Neural cell (in vitro differentiated cells): Measurements from ENCODE around the gene RIPOR2. TPM values are rescaled to one million over a fixed set of nuclear protein-coding genes. Genes with fewer than 3 reads are reported as not detected.

ENCODE experiments used
- H2AFZ ChIP-seq: fragments of 200-600, 300-800 bp; sonication (generic), shearing (Covaris generic); 2 replicates; pipeline ENCODE4 v1.6.0; 2014; ENCODE audit warnings: low read depth, mild to moderate bottlenecking, antibody characterized with exemption, low read length, moderate library complexity
- H3F3A ChIP-seq: fragments of 200-600 bp; shearing (Covaris generic); 2 replicates; pipeline ENCODE4 v1.6.1; 2016; ENCODE audit warnings: mild to moderate bottlenecking, moderate library complexity, mixed read lengths, antibody characterized with exemption, low read length; ENCODE audit not compliant: insufficient read depth, poor library complexity, severe bottlenecking
- H3K27ac ChIP-seq: fragments of 200-600, 300-800 bp; sonication (generic), shearing (Covaris generic); 2 replicates; pipeline ENCODE4 v1.5.1; 2014; ENCODE audit warnings: mild to moderate bottlenecking, low read length, moderate library complexity
- H3K27me3 ChIP-seq: fragments of 300-800, 200-600 bp; sonication (generic), shearing (Covaris generic); 2 replicates; pipeline ENCODE4 v1.6.0; 2014; ENCODE audit warnings: mild to moderate bottlenecking, low read depth, low read length, moderate library complexity; ENCODE audit not compliant: insufficient read depth
- H3K36me3 ChIP-seq: fragments of 300-800, 200-600 bp; sonication (generic), shearing (Covaris generic); 2 replicates; pipeline ENCODE4 v1.5.1; 2014; ENCODE audit warnings: mild to moderate bottlenecking, antibody characterized with exemption, low read length, moderate library complexity; ENCODE audit not compliant: insufficient read depth
- H3K4me2 ChIP-seq: fragments of 300-800, 200-600 bp; sonication (generic), shearing (Covaris generic); 2 replicates; pipeline ENCODE4 v1.6.0; 2014; ENCODE audit warnings: mild to moderate bottlenecking, low read length
- H3K4me3 ChIP-seq: fragments of 300-800, 200-600 bp; sonication (generic), shearing (Covaris generic); 2 replicates; pipeline ENCODE4 v1.5.1; 2014; ENCODE audit warnings: mild to moderate bottlenecking, low read length, moderate library complexity
- H3K79me2 ChIP-seq: fragments of 200-600 bp; shearing (Covaris generic); replicated peaks from 2 replicates; pipeline ENCODE4 v1.6.0; 2014; ENCODE audit warnings: mild to moderate bottlenecking, low read length, moderate library complexity; ENCODE audit not compliant: insufficient read depth
- H3K9ac ChIP-seq: fragments of 300-800, 200-600 bp; sonication (generic), shearing (Covaris generic); 2 replicates; pipeline ENCODE4 v1.6.1; 2016; ENCODE audit warnings: mild to moderate bottlenecking, low read length, mixed read lengths
- H3K9me2 ChIP-seq: fragments of 200-600 bp; shearing (Covaris generic); 2 replicates; pipeline ENCODE4 v1.6.1; 2016; ENCODE audit warnings: mild to moderate bottlenecking, low read length, mixed read lengths; ENCODE audit not compliant: insufficient read depth
- H3K9me3 ChIP-seq: fragments of 200-600, 300-800 bp; sonication (generic), shearing (Covaris generic); 2 replicates; pipeline ENCODE4 v1.6.1; 2016; ENCODE audit warnings: mild to moderate bottlenecking, mixed run types, low read length, moderate library complexity, mixed read lengths
- H4K20me1 ChIP-seq: fragments of 200-600 bp; shearing (Covaris generic); 2 replicates; pipeline ENCODE4 v1.6.1; 2016; ENCODE audit warnings: mild to moderate bottlenecking, mixed run types; ENCODE audit not compliant: insufficient read depth
- EP300 ChIP-seq: fragments of 450-650 bp; conservative IDR thresholded peaks from 2 replicates; pipeline ENCODE4 v1.6.1; 2014; ENCODE audit warnings: antibody characterized with exemption, mild to moderate bottlenecking, moderate library complexity; ENCODE audit not compliant: poor library complexity, severe bottlenecking
- EZH2 ChIP-seq: fragments of 200-600, 300-800 bp; shearing (Covaris generic), sonication (generic); IDR thresholded peaks from 2 replicates; pipeline ENCODE4 v1.6.1; 2014; ENCODE audit warnings: antibody characterized with exemption, low read length, borderline replicate concordance, mild to moderate bottlenecking; ENCODE audit not compliant: insufficient read depth, poor library complexity, severe bottlenecking
- MXI1 ChIP-seq: fragments of 450-650 bp; conservative IDR thresholded peaks from 2 replicates; pipeline ENCODE4 v1.6.1; 2014; ENCODE audit warnings: antibody characterized with exemption, mild to moderate bottlenecking; ENCODE audit not compliant: poor library complexity, severe bottlenecking
- POLR2AphosphoS5 ChIP-seq: IDR thresholded peaks from 2 replicates; pipeline ENCODE4 v1.6.1; 2012
- RAD21 ChIP-seq: fragments of 450-650 bp; conservative IDR thresholded peaks from 2 replicates; pipeline ENCODE4 v1.6.1; 2014; ENCODE audit warnings: antibody characterized with exemption, mild to moderate bottlenecking, moderate library complexity
- SMC3 ChIP-seq: fragments of 450-650 bp; conservative IDR thresholded peaks from 2 replicates; pipeline ENCODE4 v1.6.1; 2014; ENCODE audit warnings: antibody characterized with exemption, mild to moderate bottlenecking, moderate library complexity; ENCODE audit not compliant: poor library complexity
- TAF1 ChIP-seq: IDR thresholded peaks from 2 replicates; pipeline ENCODE4 v1.6.1; 2012; ENCODE audit warnings: low read depth
- polyA plus RNA-seq: library from polyadenylated mRNA; depleted of rRNA; stranded (reverse); fragments of >200 nt; gene quantifications from 2 replicates; pipeline ENCODE4 v1.2.3, GENCODE V29; 2014
- TF ChIP-seq, protein P1 (sequence below): IDR thresholded peaks from 2 replicates; pipeline ENCODE4 v1.6.1; 2012; ENCODE audit warnings: borderline replicate concordance
- TF ChIP-seq, protein P2 (sequence below): fragments of 450-650 bp; IDR thresholded peaks from 2 replicates; pipeline ENCODE4 v1.5.1; 2014; ENCODE audit warnings: antibody characterized with exemption, mild to moderate bottlenecking, moderate library complexity; ENCODE audit not compliant: poor library complexity, severe bottlenecking

The RIPOR2 gene
- polyA plus RNA-seq, 1 donor from 2014 or later: 83.8 TPM

DNA sequence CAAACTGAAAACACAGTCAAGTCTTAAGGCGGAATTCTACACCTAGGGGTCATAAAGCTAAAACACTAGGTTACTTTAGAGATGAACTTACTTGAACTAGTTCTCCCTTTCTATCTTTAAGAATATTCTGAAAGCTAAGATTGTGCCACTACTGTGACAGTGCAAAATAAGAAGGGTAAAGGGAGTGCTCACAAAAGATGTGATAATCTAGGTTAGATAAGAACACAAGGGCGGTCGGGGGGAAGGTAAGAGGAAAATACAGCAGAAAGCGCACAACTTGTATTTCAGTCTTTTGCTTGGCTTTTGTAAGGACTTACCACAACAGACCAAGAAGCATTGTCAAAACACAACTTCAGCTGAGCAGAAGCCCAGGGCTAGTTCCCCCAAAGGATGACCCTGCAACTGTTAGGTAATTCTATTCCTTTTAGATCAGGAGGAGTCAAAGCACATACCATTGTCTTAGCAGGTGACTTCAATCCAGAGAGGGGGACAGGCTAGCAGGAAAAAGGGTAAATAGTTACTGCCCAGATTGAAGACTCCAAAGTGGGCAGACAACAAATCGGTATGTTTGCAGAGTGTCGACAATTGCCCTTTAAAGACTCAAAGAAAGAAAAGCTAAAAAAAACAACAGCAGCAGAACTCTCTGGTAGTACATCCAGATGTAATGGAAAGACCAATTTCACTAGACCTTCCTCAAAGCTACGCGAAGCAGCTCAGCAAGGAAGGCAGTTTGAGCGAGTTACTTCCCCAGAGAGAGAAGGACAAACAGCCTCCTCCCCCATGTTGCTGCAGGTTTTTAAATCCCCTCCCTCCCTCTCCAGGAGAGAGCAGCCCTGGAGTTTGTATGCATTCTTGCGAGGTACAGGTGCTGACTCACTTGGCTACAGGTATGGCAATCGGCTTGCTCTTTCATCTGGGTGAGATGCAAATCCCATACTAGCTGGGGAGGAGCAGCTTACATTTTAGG is 59.0 kb downstream of the RIPOR2 start:
- Histone ChIP-seq H3K4me3 (no peak overlapping the region), H3K36me3 (peaks cover 11% of the 10 kb centered on the region), H4K20me1 (no peaks in the 10 kb centered on the region), H3K9me3 (no peaks in the 10 kb centered on the region), H3K9me2 (no peaks in the 10 kb centered on the region), H3F3A (peaks cover 5% of the 10 kb centered on the region), H3K79me2 (peaks cover 19% of the 10 kb centered on the region), H3K4me2 (no peak overlapping the region), H3K27me3 (no peaks in the 10 kb centered on the region), H3K27ac (no peak overlapping the region), H3K9ac (no peak overlapping the region), H2AFZ (no peak overlapping the region)
- no peak for TF ChIP-seq TAF1
- TF ChIP-seq, protein P1, sequence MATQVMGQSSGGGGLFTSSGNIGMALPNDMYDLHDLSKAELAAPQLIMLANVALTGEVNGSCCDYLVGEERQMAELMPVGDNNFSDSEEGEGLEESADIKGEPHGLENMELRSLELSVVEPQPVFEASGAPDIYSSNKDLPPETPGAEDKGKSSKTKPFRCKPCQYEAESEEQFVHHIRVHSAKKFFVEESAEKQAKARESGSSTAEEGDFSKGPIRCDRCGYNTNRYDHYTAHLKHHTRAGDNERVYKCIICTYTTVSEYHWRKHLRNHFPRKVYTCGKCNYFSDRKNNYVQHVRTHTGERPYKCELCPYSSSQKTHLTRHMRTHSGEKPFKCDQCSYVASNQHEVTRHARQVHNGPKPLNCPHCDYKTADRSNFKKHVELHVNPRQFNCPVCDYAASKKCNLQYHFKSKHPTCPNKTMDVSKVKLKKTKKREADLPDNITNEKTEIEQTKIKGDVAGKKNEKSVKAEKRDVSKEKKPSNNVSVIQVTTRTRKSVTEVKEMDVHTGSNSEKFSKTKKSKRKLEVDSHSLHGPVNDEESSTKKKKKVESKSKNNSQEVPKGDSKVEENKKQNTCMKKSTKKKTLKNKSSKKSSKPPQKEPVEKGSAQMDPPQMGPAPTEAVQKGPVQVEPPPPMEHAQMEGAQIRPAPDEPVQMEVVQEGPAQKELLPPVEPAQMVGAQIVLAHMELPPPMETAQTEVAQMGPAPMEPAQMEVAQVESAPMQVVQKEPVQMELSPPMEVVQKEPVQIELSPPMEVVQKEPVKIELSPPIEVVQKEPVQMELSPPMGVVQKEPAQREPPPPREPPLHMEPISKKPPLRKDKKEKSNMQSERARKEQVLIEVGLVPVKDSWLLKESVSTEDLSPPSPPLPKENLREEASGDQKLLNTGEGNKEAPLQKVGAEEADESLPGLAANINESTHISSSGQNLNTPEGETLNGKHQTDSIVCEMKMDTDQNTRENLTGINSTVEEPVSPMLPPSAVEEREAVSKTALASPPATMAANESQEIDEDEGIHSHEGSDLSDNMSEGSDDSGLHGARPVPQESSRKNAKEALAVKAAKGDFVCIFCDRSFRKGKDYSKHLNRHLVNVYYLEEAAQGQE: no peak
- TF ChIP-seq EZH2: no peak
- TF ChIP-seq, protein P2, sequence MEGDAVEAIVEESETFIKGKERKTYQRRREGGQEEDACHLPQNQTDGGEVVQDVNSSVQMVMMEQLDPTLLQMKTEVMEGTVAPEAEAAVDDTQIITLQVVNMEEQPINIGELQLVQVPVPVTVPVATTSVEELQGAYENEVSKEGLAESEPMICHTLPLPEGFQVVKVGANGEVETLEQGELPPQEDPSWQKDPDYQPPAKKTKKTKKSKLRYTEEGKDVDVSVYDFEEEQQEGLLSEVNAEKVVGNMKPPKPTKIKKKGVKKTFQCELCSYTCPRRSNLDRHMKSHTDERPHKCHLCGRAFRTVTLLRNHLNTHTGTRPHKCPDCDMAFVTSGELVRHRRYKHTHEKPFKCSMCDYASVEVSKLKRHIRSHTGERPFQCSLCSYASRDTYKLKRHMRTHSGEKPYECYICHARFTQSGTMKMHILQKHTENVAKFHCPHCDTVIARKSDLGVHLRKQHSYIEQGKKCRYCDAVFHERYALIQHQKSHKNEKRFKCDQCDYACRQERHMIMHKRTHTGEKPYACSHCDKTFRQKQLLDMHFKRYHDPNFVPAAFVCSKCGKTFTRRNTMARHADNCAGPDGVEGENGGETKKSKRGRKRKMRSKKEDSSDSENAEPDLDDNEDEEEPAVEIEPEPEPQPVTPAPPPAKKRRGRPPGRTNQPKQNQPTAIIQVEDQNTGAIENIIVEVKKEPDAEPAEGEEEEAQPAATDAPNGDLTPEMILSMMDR: no peak
- no peak for TF ChIP-seq POLR2AphosphoS5
- no peak for TF ChIP-seq MXI1
- no peak for TF ChIP-seq SMC3
- TF ChIP-seq RAD21: no peak
- no peak for TF ChIP-seq EP300

DNA sequence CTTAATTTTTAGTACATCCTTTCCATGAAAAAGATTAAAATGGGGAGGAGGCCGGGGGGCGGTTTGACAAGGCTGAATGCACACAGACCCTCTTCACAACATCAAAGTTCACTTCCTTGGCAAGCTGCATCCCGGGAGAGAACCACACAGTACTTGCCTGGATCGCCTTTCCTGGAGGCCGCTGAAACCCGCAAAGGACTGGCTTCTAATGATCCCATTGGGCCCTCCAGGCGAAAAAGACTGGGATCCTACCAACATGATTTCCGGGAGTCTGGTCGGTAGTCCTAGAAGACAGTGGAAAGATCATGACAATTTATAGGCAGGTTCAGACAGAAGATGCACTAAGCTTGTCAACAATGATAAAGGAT is 60.2 kb downstream of the RIPOR2 start:
- no peaks in the 10 kb centered on the region for H3K9me3 ChIP-seq
- no peak overlapping the region for H3K27ac ChIP-seq
- H3K4me3 ChIP-seq: no peak overlapping the region
- H3K9ac ChIP-seq: no peak overlapping the region
- H3K79me2 ChIP-seq: peaks cover 15% of the 10 kb centered on the region
- no peaks in the 10 kb centered on the region for H3K27me3 ChIP-seq
- peaks cover 15% of the 10 kb centered on the region for H3K36me3 ChIP-seq
- TF ChIP-seq RAD21: no peak
- no peak for TF ChIP-seq POLR2AphosphoS5
- TF ChIP-seq, protein P1: no peak
- TF ChIP-seq SMC3: no peak
- TF ChIP-seq, protein P2: no peak
- TF ChIP-seq TAF1: no peak
- no peak for TF ChIP-seq EZH2
- no peak for TF ChIP-seq EP300
- no peak for TF ChIP-seq MXI1
- H3K4me2 ChIP-seq: no peak overlapping the region
- H2AFZ ChIP-seq: no peak overlapping the region
- no peaks in the 10 kb centered on the region for H4K20me1 ChIP-seq
- peaks cover 5% of the 10 kb centered on the region for H3F3A ChIP-seq
- no peaks in the 10 kb centered on the region for H3K9me2 ChIP-seq
